ENCODE measurements around the gene LRRC18.
A peak's percentile ranks its signal among the peaks of the same experiment; 100 is the strongest.

Gene LRRC18

DNA sequence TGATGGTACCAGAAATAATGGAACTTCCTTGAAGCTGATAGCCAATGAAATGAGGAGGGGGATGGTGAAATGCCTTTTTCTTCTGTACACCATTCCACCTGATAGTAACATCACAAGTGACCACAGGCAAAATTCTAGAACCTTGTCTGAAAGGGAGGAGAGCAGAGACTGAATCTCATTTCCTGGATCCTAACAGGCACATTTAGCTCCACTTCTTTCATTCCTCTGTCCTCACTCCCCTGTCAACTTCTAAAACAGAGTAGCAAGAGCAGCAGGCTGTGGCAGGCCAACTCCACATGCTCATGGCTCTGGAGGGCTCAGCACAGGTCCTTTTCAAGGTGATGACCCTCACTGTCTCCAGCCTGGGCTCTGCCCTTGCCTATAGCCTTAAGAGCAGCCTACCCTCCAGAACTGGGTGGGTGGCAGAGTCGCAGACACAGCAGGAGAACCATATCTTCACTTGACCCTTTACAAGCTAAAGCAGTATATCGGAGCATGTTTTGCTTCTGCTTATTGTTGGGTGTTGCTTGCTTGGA, at the start of gene LRRC18:
LRRC18 (minus strand) TSS at position 51 of the 536 bp plus-strand sequence. CDS start 25,685 bp downstream, outside the sequence.
- no peak for DNase-seq (ENCODE audit: low read depth)

DNA sequence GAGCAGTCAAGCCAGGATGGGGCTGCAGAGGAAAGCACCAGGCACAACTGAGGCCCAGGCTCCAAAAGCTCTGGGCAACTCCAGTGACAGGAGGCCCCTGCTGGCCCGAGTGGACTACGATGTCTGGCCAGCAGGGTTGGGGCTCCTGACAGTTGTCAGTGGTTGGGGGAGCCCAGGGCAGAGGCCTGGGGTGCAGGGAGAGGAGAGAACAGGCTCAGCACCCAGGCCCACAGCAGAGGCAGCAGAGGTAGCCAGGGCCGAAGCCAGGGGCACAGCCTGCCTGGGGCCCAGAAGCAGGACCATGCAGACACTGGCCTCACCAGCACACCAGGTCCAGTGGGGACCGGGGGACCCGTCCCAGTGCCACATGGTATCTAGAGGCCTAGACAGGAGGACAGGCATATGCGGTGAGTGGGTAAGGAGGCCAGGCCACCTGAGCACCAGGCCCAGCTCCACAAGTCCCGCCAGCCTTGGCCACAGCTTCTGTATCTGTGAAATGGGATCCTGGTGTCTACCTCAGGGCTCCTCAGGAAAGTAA, 46.0 kb upstream of the LRRC18 start:
- DNase-seq (ENCODE audit: low read depth), result no peak

DNA sequence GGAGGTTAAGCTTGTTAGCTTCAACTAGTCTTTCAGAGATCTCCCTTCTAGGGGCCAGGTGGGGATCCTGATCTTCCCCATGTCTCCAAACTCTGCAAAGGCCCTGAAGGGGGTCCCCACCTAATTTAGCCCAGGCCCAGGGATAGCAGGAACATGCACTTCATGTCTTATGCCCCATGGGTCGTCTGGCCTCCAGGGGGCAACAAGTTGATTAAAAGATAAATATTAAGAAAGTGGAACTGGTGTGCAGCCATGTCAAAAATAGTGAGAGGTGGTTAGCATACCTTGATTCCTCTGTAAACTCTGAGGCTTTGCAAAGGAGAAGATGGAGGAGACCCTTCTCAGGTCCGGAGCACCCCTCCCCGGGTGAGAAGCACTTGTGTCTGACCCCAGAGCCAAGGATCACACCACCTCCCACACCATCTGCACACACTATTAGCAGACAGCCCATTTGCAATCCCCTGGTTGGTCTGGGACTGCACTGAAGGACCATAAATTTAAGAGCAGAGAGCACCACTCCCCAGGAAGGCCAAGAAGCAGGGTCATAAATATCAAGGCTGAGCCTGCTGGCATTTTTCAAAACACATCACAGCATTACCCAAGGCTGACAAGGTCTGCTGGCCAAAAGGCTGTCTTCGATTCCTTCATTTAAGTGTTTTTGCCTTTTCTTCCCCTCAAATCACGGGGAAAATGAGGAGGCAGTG, 44.2 kb upstream of the LRRC18 start:
- DNase-seq (ENCODE audit: low read depth), result no peak

DNA sequence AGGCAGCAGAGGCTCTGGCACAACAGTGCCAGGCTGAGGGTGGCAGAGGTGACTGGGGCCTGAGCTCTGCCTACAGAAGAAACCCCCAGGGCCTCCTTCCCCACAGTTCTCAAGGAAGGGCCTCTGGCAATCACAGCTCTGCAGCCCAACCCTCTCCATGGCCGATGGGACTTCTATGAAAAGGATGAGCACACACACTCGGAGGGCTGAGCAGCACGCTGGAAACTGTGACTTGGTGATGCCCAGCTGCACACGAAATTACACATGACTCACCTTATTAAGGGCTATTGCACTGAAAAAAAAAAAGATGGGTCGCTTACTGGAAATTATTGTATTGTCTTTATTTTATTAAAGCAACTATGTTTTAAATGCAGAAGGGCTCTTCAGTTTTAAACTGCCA, 42.9 kb upstream of the LRRC18 start:
- no peak for DNase-seq (ENCODE audit: low read depth)

DNA sequence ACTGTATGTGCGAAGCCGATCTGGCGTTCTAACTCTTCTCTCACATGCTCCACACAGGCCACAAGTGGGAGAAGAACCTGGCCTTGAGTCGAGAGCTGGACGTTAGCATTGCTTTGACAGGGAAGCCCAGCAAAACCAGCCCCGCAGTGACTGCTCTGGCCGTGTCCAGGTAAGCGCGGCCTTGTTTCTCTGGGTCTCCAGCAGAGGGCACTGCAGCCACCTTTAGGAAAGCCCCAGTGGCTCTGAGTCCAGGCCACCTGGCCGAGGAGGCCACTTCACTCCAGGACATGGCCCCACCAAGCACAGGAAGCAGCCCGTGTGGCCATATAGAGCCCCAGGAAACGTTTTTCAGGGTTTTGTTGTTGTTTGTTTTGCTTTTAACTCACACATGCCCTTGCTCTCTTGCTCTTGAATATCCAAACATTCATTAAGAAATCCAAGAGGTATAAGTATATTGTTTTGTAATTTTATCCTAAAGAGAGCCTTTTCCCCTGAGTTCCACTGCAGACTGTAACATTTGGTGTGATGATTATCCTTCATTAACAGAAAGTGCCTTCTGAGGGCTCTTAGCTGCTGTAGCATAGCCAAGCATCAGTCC, 41.8 kb upstream of the LRRC18 start:
- DNase-seq (ENCODE audit: low read depth), result peak; percentile 21

DNA sequence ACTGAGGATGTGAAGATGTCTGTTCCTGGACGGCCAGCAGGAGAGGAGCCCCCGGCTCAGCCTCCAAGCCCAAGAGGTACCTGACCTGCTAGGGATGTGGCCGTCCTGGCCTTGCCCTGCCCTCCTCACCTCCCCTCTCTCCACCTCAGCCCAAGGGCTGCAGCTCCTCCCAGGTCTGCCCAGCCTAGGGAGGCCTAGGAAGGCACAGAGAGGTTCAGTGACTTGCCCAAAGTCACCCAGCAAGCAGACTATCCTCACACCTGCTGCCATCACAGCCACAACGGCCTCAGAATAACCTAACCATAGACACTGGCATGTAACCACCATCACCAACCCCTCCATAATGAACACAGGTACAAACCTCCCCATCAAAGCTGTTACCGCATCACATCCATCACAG, 38.7 kb upstream of the LRRC18 start:
- DNase-seq (ENCODE audit: low read depth), result no peak

DNA sequence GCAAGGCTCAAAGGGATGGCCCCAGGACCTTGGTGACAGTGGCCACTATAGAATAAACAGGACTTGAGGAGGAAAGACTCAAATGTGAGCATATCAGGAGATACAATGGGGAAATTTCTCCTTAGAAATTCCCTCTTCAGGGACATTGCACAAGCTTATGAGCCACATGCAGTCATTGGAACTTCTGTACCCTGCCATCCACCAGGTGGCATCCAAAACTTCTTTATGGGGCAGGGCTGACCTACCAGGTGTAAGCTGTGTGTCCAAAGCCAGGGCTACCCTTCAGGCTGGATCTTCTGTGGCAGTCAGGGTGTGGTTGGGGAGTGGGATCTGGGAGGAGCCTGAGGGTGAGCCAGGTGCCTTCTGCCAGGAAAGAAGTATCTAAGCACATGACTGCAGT, 36.6 kb upstream of the LRRC18 start:
- DNase-seq (ENCODE audit: low read depth), result no peak

DNA sequence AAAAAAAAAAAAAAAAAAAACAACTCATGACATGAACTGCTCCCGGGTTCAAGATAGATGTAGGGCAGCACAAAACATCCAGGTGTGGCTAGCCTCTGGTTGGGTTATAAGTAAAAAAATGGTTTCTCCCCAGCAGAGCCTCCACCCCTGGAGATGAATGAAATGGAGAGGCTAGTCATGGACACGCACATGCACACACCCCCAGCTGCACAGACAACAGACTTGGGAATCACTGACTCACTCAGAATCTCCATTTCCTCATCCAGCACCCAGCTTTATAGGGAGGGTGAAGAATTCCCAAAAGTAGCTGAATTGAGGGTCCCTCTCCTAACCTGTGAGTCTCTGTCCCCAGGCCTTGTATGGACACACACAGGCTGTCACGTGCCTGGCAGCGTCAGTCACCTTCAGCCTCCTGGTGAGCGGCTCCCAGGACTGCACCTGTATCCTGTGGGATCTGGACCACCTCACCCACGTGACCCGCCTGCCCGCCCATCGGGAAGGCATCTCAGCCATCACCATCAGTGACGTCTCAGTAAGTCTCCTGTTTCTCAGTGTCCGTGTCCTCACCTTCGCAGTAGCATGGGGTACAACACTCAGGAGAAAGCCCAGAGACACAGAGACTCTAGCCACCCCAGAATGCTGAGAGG, 35.0 kb upstream of the LRRC18 start:
- no peak for DNase-seq (ENCODE audit: low read depth)

DNA sequence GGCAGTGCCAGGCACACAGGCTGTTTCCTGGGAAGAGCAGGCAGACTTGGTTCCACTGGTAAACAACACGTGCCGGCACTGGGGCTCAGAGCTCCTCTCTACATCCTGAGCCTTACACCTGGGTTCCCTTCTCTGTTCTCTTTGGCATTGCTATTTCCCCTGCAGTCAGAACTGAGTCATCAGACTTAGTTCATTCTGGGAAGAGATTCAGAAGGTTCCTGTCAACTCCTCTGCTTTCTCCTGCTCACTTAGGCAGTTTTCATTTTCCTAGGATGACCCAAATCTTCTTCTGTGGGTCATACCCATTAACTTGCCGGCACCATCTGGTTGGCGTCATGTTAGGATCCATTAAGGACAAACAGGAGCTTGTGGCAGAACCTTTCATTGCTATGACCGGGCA, 33.4 kb upstream of the LRRC18 start:
- DNase-seq (ENCODE audit: low read depth), result no peak

DNA sequence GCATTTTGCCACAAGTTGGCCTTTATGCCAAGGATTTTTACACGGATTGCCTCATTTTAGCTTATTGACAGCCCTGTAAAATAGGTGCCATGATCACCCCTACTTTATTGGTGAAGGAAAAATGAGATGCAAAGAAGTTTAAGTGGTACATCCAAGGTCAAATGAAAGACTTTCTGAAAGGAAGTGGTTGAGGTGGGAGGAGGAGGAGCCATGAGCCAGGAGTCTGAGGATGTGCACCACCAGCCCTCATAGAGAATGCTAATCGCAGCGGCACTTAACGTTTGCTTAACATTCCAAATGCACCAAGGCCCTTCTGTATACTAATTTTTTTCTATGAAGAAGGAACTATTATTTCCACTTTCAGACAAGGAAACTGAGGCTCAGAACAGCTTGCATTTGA, 31.0 kb upstream of the LRRC18 start:
- DNase-seq (ENCODE audit: low read depth), result no peak

DNA sequence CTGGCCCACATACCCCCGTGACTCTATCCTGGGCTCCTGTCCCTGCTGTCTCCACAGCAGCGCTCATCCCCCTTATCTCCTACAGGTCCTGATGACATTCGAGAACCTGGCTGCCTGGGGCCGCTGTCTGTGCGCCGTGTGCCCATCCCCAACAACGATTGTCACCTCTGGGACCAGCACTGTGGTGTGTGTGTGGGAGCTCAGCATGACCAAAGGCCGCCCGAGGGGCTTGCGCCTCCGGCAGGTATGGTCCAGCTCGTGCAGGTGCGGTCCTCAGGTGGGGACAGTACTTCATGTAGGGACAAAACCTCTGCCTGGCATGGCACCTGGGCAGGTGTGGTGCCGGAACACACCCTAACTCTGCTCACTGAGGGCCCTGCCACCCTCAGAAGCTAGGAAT, 30.4 kb upstream of the LRRC18 start:
- no peak for DNase-seq (ENCODE audit: low read depth)

DNA sequence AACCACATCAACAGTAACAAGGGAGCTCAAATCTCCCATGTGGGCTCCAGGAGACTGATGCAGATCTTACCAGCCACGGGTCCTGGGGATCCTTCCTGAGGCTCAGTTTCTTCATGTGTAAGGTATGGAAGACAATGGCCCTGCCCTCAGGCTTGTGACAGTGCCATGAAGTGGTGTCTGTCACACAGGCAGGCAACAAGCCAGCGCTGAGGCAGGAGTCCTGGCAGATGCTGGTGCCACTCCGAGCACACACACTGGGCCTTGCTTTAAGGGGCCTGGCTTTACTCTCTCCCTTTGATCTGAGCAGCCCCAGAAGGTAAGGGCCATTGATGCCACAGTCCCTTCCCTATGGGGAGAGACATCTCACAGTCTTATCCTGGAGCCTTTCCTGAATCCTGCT, 28.4 kb upstream of the LRRC18 start:
- no peak for DNase-seq (ENCODE audit: low read depth)

DNA sequence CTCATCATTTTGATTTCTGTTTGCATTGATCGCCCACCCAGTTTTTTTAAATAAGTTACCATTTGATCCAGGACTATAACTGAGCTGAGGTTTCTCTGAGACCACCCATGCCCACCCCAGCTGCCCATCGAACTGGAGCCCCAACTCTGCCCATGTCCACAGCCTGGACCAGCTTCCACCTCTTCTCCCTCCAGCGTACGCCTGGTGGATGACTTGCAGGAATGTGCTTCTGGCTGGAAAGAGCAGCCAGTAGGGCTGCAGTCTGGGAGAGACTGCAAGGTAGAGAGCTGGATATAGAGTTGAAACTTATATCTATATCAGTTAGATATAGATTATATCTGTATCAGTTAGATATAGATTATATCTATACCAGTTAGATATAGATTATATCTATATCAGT, 25.8 kb upstream of the LRRC18 start:
- DNase-seq (ENCODE audit: low read depth), result no peak

DNA sequence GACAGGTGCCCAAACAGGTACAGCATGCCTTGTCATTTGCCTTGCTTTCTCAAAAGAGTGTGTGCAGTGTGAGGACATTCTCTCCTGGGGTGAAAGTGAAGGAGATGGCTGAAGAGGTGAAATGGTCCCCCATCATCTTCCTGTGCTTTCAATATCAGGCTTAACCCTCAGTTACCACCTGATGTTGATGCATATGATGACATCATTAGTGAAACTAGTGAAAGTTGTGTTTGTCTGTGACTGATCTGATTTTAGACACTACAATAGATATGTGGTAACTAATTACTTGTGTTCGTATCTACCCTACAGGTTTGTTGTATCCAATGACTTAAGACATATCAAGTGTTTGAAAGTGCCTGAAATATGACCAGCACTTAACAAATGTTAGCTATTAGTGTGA, 24.4 kb upstream of the LRRC18 start:
- no peak for DNase-seq (ENCODE audit: low read depth)

DNA sequence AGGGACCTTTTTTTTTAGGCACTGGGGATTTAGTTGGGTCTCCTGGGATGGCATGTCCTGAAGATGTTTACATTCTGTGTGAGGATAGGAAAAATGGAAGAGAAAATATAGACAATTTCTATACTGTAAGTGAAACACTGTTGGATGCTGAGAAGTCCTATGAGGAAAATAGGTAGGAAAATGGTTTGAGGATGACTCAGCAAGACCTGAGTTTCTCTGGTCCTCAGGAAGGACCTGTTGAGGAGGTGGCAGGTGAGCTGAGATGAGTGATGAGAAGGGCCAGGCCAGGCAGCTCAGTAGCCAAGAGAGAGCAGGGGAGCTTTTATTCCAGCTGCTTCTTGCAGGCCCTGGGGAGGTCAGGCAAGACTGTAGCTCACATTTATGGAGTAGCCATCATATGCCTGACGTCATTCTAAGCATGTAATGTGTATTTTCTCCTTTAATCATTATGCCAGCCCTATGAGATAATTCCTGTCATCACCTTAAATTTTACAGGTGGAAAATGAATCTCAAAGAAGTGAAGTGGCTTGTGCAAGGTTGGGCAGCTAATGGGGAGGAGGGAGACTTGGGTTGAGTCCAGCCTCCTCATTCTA, 19.1 kb upstream of the LRRC18 start:
- DNase-seq (ENCODE audit: low read depth), result no peak

DNA sequence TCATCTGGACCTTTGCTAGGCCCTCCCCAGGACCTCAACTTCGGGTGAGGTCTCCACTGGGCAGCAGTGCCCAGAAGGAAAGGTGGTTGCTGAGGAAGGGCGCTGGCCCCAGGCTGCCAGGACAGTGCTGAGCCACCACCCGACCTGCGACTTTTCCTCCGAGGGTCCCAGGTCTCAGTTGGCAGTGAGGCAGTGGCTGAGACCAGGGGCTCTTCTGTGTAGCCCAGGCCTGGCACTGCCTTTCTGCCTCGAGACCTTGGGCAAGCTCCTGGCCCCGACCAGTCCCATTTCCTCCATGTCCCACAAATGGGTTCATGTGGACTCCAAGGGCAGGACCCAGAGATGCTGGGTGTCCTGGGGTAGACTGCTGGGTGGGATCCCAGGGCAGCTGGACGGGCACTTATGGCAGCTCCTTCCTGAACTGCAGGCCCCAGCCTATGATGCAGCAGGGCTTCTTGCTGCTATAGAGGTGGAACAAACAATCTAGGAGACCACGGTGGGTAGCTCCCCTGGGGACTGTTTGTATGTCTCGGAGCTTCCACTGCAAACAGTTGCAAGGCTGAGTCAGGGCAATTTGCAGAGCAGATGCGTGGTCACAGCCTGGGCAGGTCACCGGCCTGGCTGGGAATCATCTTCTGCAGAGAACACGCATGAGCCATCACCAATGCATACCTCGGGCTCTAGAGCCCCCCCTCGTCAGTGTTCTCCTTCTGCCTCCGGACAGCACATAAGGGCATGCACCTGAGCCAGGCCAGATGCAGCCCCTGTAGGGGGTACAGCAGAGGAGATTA, 17.9 kb upstream of the LRRC18 start:
- no peak for DNase-seq (ENCODE audit: low read depth)

DNA sequence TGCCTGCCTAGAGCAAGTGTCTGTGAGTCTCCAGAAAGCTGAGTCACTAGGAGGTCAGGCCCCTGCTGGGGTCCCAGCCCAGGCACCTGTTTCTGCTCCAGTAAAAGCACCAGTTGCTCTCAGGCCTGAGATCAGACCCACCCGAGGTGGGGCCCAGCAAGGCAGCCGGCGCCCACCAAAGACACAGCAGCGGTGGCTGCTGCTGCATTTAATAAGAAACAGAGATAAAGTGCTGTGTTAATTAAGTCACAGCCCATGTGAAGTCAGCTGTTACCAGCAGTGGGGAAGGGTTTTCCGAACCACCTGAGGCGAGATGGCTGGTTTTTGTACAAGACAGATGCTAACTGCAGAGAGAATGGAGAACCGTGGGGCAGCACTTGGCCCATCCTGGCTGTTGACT, 12.1 kb upstream of the LRRC18 start:
- DNase-seq (ENCODE audit: low read depth), result no peak

DNA sequence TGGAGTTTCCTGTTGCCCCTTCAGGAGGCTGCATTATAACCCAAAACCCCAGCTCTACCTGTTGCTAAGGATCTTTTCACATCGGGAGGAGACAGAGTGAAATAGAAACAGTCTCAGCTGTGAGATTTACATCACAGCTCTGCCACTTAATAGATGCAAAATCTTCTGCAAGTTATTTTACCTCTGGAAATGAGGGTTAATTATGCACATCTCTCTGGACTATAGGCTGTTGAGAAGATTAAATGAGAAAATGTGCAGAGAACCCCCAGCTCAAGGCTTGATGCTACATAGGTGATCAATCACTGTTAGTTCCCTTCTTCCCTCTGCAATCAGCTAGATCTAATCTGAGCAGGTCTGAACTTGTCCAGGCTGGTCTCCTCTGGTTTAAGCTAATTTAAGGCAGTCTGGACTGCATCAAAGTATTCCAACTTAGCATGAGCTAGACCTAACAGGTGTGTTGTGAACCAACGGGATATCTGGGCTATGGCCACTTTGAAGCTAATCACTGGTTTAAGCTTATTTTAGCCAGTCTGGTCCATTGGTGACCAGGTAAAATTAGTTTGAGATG, 8.9 kb upstream of the LRRC18 start:
- no peak for DNase-seq (ENCODE audit: low read depth)

DNA sequence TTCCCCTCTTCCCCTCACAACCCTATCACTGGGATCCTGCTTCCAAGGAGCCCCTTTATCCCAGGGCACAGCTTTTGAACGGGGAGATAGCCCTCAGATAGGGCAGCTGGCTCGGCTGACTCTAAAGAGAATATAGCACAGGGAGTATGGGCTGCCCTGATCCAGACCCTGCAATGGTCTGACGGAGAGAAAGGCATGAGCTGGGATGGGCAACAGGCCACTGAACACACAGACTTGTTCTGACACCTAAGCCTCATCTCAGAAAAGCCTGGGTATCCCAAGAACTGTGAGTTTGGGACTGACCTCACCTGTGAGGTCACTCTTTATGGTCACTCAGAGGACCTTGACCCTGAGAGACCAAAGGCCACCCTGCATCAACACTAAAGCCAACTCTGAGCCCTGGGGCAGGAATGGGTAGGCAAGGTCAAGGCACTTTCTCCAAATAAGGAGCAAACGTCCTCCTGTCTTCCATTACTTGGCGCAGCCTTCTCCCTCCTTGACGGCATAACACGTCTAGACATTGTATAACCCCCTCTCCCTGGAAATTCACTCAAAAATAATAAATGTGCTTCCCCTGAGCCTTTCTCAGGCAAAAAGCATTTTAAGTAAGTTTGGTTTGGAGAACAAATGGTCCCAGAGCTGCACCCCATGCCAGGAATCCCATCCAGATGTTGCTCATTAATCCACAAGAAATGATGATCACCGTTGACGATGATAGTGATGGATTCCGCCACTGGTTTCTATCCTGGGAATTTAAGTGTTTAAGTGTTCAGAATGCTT, 8.2 kb upstream of the LRRC18 start:
- DNase-seq (ENCODE audit: low read depth), result no peak

DNA sequence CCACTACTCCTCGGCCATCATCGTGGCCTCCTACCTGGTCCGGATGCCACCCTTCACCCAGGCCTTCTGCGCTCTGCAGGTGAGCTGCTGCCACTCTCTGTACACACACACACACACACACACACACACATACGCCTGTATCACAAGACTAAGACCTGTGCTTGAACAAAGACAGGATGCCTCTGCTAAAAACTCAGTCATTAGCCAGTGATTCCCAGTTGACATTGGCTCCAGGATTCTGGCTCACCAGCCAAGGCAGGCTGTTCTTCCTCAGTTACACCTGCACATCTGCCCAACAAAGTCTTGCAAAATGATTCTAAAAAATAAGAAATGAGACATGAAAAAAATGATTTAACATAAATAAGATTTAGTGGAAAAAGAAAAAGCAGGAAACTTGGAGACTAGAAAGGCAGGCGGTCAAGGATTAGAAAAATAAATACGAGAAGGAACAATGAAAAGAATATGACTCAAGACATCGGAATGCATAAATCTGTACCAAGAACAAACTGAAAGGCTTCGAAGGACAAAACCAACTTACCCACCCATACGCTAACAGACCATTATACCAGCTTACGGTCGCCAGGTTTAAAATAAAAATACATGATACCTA, 7.4 kb upstream of the LRRC18 start:
- DNase-seq (ENCODE audit: low read depth), result peak; percentile 18

All from iris pigment epithelial cell (primary cell).